ENCODE data around the gene PRKCE. TPM values are rescaled to one million over a fixed set of nuclear protein-coding genes. Genes with fewer than 3 reads are reported as not detected.

PRKCE gene
- total and polyA plus RNA-seq, 2 experiments from 2014 or later = 0.94 to 1.2 TPM

DNA sequence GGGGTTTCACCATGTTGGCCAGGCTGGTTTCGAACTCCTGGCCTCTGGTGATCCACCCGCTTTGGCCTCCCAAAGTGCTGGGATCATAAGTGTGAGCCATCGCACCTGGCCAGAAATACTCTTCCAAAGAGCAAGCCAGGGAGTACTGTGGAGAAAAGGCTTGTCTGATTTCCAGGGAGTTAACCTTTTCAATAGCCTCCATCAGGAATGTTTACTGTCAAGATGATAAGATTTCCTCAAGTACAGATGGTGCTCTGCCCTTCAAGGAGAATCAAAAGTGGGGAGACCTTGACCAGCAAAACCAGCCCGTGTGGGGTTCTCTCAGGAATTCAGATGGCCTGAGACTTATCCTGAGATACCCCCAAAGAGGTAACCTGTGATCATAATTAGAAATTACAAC lies 237.2 kb downstream of the PRKCE start (continued):
- TF ChIP-seq, protein P1, sequence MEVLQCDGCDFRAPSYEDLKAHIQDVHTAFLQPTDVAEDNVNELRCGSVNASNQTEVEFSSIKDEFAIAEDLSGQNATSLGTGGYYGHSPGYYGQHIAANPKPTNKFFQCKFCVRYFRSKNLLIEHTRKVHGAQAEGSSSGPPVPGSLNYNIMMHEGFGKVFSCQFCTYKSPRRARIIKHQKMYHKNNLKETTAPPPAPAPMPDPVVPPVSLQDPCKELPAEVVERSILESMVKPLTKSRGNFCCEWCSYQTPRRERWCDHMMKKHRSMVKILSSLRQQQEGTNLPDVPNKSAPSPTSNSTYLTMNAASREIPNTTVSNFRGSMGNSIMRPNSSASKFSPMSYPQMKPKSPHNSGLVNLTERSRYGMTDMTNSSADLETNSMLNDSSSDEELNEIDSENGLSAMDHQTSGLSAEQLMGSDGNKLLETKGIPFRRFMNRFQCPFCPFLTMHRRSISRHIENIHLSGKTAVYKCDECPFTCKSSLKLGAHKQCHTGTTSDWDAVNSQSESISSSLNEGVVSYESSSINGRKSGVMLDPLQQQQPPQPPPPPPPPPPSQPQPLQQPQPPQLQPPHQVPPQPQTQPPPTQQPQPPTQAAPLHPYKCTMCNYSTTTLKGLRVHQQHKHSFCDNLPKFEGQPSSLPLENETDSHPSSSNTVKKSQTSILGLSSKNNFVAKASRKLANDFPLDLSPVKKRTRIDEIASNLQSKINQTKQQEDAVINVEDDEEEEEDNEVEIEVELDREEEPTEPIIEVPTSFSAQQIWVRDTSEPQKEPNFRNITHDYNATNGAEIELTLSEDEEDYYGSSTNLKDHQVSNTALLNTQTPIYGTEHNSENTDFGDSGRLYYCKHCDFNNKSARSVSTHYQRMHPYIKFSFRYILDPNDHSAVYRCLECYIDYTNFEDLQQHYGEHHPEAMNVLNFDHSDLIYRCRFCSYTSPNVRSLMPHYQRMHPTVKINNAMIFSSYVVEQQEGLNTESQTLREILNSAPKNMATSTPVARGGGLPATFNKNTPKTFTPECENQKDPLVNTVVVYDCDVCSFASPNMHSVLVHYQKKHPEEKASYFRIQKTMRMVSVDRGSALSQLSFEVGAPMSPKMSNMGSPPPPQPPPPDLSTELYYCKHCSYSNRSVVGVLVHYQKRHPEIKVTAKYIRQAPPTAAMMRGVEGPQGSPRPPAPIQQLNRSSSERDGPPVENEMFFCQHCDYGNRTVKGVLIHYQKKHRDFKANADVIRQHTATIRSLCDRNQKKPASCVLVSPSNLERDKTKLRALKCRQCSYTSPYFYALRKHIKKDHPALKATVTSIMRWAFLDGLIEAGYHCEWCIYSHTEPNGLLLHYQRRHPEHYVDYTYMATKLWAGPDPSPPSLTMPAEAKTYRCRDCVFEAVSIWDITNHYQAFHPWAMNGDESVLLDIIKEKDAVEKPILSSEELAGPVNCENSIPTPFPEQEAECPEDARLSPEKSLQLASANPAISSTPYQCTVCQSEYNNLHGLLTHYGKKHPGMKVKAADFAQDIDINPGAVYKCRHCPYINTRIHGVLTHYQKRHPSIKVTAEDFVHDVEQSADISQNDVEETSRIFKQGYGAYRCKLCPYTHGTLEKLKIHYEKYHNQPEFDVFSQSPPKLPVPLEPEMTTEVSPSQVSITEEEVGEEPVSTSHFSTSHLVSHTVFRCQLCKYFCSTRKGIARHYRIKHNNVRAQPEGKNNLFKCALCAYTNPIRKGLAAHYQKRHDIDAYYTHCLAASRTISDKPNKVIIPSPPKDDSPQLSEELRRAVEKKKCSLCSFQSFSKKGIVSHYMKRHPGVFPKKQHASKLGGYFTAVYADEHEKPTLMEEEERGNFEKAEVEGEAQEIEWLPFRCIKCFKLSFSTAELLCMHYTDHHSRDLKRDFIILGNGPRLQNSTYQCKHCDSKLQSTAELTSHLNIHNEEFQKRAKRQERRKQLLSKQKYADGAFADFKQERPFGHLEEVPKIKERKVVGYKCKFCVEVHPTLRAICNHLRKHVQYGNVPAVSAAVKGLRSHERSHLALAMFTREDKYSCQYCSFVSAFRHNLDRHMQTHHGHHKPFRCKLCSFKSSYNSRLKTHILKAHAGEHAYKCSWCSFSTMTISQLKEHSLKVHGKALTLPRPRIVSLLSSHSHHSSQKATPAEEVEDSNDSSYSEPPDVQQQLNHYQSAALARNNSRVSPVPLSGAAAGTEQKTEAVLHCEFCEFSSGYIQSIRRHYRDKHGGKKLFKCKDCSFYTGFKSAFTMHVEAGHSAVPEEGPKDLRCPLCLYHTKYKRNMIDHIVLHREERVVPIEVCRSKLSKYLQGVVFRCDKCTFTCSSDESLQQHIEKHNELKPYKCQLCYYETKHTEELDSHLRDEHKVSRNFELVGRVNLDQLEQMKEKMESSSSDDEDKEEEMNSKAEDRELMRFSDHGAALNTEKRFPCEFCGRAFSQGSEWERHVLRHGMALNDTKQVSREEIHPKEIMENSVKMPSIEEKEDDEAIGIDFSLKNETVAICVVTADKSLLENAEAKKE (CRISPR knock-in tag; IDR thresholded peaks at IDR 0.05) = no peak
- TF ChIP-seq EZH2 (IDR thresholded peaks at IDR 0.05; ENCODE audit: low read depth, unreplicated experiment) (no peak), POLR2AphosphoS5 (IDR thresholded peaks at IDR 0.05; ENCODE audit: low read depth) (no peak), ZNF331 (CRISPR knock-in tag; IDR thresholded peaks at IDR 0.05; ENCODE audit: low read depth) (no peak), ZNF114 (CRISPR knock-in tag; IDR thresholded peaks at IDR 0.05) (no peak)
- TF ChIP-seq, protein P2, sequence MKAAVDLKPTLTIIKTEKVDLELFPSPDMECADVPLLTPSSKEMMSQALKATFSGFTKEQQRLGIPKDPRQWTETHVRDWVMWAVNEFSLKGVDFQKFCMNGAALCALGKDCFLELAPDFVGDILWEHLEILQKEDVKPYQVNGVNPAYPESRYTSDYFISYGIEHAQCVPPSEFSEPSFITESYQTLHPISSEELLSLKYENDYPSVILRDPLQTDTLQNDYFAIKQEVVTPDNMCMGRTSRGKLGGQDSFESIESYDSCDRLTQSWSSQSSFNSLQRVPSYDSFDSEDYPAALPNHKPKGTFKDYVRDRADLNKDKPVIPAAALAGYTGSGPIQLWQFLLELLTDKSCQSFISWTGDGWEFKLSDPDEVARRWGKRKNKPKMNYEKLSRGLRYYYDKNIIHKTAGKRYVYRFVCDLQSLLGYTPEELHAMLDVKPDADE (IDR thresholded peaks at IDR 0.05) = no peak
- TF ChIP-seq, protein P3, sequence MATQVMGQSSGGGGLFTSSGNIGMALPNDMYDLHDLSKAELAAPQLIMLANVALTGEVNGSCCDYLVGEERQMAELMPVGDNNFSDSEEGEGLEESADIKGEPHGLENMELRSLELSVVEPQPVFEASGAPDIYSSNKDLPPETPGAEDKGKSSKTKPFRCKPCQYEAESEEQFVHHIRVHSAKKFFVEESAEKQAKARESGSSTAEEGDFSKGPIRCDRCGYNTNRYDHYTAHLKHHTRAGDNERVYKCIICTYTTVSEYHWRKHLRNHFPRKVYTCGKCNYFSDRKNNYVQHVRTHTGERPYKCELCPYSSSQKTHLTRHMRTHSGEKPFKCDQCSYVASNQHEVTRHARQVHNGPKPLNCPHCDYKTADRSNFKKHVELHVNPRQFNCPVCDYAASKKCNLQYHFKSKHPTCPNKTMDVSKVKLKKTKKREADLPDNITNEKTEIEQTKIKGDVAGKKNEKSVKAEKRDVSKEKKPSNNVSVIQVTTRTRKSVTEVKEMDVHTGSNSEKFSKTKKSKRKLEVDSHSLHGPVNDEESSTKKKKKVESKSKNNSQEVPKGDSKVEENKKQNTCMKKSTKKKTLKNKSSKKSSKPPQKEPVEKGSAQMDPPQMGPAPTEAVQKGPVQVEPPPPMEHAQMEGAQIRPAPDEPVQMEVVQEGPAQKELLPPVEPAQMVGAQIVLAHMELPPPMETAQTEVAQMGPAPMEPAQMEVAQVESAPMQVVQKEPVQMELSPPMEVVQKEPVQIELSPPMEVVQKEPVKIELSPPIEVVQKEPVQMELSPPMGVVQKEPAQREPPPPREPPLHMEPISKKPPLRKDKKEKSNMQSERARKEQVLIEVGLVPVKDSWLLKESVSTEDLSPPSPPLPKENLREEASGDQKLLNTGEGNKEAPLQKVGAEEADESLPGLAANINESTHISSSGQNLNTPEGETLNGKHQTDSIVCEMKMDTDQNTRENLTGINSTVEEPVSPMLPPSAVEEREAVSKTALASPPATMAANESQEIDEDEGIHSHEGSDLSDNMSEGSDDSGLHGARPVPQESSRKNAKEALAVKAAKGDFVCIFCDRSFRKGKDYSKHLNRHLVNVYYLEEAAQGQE (IDR thresholded peaks at IDR 0.05; ENCODE audit: unreplicated experiment) = no peak
